ENCODE data around the gene SDK1.

The SDK1 gene

DNA sequence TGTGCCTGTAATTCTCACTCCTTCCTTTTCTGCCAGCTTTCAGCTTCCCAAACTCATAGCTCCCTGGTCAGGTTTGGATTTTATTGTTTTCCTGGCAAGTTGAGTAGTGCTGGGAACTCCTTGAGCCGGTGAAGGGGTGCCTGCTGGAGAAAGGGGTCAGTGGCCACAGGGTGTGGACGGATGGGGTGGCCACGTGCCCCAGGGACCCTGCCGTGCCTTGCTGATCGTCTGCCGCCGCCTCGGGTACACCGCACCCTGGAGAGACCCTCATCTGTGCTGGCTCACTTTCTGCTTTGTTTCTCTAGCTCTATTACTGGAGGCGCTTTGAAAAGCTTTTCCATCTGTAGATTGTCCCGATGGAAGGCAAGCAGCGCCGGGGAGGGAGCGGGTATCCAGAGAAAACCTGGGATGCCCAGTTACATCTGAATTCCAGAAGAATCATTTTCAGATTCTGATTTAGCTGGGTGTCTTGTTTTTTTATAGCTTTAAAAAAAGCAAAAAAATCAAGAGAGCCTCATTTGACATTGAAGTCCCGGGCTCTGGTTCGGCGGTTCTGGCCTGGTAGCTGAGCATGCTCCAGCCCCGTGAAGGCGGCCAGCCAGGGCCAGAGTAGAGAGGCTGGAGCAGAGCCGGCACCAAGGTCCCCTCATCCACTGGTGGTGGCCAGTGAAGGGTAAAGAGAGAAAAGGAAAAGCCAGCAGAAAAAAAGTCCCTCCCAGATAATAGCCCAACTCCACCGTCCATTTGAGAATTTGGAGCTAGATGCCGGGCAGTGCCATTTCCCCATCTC, 870.1 kb downstream of the SDK1 start:
- DNase-seq, result no peak

DNA sequence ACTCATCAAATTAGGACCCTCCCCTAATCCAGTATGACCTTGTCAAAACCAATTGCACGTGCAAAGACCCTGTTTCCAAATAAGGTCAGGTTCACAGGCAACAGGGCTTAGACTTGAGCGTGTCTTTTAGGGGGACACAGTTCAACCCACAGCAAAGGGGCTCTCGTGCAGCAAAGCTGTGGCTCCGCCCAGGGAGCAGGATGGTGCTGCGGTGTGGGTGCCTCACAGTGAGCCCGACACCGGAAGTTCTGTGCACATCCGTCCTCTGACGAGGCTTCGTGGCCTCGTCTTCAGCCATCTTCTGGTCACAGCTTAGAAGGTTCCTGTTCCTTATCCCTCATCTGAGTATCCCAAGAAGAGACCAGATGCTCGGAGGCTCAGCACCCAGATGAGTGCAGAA, 871.8 kb downstream of the SDK1 start:
- no peak for DNase-seq

DNA sequence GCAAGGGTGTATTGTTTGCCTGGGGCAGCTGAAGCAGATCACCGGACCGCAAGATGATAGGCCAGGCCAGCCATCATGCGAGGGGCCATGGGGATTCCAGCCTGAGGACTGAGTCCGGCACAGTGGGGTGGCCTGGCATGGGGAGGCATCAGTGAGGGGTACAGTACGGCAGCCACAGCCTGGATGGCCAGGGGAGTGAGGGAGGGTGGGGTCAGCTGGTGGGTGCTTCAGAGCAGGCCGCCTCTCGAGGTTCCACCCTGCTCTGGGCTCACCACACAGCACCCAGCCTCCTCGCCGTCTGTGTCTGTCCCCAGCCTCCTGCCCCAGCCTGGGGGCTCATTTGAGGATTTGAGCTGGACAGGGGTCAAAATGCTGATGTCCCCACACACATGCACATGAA, 872.6 kb downstream of the SDK1 start:
- DNase-seq, result no peak

DNA sequence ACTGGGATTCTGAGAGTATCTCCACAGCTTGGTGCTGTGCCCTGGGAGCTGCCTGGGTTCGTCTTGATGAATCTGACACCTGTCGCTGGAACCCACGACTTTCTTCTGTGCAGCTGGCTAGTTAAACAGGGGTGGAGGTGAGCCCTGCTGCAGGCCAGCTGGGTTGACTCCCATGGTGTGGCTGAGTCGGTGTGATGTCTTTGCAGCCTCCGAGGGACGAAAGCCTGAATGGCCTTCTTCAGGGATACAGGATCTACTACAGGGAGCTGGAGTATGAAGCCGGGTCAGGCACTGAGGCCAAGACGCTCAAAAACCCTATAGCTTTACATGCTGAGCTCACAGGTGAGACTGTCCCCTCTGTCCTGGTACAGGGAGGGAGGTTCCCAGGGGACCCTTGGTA, 873.0 kb downstream of the SDK1 start:
- DNase-seq, result no peak

DNA sequence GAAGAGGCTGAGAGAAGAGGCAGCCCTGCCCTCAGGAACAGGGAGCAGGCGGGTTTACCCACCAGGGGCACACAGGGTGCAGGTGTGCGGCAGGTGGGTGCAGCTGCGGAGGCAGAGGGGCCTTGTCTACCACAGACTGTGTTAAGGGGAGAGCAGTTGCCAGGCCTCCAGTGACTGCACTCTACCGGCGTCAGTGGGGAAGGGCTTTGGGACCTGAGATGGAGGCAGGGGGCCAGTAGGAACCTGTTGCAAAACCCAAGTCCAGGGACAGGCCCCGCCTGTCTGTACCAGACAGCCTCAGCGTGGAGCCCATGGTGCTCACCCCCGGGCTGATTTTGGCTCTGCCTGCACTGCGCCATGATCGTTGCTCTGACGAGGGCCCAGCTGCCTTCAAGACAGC, 873.4 kb downstream of the SDK1 start:
- DNase-seq, result no peak

DNA sequence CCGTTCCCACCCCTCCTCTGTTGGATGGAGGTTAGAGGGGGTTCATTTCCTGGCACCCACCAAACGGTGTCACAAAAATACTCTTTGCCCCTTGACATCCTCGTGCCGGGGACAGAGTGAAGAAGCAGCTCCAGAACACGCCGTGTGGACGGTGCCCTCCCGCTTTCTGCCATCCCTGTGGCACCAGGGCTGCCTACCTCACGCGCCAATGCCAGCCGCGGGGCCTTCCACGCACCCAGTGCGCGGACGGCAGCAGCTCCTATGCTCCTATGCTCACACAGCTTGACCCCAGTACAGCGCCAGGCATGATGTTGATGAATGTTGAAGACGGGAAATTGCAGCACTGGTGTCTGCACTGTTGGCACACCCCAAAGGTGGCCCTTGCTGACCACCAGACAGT, 873.8 kb downstream of the SDK1 start:
- no peak for DNase-seq

DNA sequence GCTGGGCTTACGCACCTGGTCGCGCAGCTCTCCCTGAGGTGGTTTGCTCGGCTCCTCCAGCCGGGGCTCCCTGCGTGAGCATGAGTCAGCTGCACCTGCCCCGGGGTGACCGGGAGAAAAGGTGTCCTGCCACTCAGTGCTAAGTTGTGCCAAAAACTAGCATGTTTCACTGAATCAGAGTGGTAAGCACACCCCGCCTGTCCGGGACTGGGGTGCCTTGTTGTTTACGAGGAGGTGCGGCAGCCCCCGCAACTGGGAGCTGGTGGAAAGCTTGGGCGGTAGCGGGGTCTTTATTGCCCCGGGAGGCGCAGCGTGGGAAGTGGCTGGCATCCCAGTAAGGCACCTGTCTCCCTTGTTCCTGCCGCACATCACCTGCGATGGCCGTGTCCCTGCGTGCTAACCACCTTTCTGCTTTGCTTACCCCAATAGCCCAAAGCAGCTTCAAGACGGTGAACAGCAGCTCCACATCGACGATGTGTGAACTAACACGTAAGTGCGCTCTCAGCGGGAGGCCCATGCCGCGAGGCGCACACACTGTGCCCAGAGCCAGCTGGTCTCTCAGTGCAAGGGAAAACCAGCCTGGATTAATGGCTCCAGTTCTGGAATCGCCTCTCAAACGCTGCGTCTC, 874.4 kb downstream of the SDK1 start:
- DNase-seq, result no peak

DNA sequence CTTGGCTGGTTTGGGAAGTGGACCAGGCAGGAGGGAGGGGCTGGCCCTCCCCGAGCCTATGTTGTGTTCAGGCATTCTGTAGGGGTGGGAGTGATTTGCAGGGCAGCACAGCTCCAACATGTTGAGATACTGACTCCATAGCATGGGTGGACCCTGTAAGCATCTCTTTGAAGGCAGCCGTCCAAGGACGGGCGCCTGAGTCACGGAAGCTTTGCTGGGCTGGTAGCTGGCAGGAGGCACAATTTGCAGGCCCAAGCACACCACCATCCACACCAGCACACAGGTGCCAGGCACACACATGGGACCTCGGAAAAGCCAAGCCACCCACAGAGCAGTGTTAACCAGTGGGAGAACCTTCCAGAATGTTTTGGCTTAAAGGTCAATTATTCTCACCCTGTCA, 875.9 kb downstream of the SDK1 start:
- no peak for DNase-seq

DNA sequence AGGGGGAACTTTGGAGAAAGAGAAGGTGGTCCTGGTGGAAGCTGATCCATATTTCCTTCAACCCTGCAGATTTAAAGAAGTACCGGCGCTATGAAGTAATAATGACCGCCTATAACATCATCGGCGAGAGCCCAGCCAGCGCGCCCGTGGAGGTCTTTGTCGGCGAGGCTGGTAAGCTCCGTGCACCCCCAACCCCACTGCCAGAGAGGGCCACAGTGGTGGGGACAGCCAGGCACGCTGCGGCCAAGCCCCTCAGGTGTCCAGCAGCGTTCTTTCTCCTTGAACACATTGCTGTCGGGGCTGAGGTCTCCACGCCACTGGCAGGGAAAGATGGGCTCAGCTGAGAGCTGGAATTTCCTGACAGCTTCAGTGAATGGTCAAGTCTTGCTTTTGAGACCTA, 877.4 kb downstream of the SDK1 start:
- no peak for DNase-seq

DNA sequence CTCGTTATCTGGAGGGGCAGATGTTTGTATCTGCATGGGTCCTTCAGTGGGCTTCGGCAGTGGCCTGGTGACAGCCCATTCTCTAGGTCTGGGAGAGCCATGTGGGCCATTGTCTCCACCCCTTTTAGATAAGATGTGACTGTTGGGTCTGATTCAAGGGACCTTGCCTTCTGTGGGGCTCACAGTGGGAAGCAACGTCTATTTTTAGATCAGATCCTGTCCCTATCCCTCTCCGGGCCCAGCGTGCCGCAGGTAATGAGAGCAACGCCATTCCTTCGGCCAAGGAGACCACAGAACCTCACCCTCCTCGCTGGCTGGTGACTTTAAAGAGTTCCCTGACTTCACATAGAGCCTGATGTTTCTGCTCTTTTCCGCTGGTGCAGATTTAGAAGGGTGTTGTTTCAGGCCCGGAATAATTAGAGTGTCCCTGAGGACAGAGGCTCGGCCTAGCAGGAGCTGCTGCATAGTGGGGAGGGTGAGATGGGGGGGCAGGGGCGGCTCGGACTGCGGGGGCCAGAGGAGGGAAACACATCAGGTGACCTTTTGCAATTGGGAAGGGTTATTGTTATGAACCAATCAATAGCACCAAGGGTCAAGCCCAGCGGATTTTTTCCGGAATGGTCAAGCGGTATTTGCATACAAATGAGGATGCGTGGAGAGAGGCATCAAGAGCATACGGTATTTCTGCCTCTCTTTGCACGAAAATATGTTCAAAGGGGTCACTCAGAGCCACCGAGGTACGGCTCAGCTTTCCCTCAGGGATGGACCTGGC, 878.0 kb downstream of the SDK1 start:
- no peak for DNase-seq

DNA sequence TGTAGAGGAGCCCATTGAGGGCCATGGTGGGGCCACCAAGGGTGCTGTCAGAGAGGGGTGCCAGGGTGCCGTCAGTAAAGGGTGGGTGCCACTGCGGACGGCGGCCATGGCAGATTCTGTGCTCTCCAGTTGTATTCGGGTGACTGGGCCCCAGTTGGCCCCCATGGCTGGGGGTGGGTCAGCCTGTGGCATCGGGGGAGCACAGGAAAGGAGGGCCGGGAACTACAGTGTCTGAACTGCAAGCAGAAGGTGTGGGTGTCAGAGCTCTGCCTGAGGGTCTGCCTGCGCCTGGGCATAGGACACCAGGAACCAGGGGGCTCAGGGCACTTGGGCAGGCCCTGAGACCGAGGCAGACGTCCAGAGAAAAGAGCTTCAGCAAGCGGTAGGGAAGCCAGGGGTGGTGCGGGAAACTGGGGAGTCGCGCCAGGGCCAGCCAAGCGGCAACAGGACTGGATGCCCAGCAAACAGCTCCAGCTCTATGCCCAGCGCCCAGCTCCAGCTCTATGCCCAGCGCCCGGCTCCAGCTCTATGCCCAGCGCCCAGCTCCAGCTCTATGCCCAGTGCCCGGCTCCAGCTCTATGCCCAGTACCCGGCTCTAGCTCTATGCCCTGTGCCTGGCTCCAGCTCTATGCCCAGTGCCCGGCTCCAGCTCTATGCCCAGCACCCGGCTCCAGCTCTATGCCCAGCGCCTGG, 878.8 kb downstream of the SDK1 start:
- no peak for DNase-seq

DNA sequence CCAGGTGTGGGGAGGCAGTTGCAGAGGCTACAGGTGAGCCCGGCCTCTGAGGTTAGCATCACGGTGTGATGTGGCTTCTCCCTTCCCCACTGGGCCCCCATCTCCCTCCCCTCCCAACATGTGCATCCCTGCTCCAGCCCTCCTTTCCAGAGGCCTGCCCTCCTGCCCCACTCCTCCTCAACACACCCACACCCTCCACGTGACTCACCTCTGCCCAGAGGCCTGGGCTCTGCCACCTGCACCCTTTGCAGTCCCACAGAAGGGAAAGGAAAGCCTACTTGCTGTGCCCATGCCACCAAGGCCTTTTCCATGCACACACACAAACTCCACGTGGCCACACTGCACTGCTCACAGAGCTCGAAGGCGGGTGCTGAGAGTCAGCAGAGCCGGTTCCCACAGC, 880.4 kb downstream of the SDK1 start:
- DNase-seq, result no peak

DNA sequence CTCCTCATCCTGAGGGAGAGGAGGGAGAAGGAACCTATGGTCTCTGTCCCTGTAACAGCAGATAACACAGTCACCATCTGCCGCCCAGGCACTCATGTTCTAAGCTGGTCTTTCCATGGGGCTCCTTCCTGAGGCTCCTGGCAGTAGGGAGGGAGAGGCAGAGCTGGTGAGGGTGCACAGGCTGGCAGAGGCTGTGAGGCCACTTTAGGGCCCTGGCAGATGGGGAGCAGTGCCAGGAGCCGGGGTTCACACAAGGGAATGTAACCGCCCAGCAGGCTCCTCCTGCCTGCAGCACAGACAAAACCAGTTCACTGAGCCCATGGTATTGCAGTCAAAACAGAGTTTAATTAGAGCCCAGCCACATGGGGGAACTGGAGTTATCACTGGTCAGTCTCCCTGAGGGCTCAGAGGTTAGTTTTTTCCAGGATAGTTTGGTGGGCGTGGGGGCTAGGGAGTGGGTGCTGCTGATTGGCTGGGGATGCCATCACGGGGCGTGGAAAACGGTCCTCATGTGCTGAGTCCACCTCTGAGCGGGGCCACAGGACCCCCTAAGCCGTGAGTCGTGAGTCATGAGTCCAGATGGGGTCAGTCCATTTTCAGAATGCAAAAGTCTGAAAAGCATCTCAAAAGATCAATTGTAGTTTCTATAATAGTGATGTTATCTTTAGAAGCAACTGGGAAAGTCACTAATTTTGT, 881.7 kb downstream of the SDK1 start:
- no peak for DNase-seq

DNA sequence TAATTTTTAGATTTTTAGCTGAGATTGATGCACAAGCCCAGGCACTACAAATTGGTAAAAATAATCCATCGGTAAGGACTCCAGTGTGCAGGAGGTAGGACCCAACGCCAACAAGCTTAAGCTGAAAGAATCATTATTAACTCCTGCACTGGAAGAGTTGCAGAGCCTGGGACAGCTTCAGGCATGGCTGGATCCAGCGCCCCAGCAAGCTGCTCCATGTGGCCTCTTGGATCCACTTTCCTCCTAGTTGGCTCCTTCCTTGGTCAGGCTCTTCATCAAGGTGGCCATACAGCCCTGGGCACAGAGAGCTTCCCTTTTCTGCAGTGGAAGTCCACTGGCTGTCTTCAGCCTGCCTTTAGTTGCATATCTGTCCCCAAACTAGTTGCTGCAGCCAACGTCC, 883.6 kb downstream of the SDK1 start:
- no peak for DNase-seq

DNA sequence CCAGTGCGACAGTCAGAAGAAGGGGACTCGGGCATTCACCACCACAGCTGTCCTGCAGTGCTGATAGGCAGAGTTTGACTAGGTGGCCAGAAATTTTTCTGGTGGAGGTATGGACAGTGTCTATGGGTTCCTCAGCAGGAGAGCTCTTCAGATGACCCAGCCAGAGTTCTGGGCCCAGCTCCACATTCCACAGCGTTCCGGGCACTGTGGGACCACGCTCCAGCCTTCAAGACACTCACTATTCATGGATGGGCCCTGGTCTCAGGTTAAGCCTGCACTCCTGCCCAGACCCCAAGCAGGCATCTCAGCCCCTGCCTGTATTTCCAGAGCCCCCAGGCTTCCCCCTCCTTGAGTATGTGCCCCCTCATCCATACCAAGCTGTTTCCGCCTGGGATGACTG, 884.1 kb downstream of the SDK1 start:
- DNase-seq, result no peak

DNA sequence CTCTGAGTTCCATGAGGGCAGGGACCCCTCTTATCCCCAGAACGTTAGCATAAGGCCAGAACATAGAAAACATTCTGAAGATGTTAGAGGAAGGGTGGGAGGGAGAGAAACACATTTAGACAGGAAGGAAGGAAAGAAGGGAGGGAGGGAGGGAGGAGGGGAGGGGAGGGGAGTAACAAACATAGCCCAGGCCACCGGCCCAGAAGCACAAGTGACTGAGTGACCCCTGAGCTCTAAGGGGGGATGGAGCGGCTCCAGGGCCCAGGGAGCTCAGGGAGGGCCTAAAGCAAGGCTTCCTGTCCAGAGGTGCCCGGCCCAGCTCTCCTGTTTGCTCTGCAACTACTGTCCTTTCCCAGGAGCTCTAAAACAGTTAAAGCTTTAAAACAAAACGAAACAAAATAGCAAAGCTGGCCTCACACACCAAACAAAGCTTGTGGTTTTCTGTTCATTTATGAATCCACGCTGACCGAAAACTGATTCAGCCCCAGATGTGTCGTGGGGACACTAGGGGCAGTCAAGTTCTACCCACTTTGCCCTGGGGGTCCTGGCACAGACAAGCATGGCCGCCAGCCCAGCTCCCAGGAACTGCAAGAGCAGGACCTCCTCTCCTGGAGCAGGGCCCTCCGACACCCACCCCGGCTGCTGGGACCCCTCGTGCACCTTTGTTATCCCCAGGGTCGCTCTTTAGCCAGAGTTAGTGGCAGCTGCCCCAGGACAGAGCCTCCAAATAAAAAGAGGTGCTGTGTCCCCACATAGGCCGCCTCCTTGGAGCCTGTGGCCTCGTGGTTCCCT, 884.9 kb downstream of the SDK1 start:
- no peak for DNase-seq

DNA sequence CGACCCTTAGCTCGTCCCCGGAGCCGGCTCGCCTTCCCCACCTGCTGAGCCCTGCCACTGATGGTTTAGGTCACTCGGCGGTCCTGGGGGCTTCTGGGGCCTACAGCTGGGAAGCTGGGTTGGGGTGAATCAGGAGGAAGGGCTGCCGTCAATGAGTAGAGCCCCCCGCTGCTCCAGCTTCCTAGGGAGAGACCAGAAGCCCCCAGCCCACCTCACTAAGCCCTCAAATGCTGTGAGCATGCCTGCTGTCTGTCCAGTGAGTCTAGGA, 885.4 kb downstream of the SDK1 start:
- DNase-seq, result no peak

DNA sequence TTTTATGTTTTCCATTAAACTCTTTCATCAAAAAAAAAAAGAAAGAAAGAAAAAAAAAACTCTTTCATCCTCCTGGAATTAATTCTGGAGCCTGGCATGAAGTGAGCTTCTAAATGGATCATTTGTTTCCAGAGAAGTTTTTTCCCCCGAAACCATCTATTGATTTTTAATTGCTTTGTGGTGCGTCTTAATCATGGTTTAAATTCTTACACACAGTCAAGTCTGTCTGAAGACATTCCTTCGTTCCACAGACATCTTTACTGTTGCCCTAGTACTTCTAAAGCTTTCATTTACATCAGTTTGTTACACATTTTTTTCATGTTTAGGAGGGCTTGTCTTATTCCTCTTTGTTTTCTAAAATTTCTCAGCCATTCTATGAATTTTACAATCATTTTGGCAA, 887.6 kb downstream of the SDK1 start:
- no peak for DNase-seq

DNA sequence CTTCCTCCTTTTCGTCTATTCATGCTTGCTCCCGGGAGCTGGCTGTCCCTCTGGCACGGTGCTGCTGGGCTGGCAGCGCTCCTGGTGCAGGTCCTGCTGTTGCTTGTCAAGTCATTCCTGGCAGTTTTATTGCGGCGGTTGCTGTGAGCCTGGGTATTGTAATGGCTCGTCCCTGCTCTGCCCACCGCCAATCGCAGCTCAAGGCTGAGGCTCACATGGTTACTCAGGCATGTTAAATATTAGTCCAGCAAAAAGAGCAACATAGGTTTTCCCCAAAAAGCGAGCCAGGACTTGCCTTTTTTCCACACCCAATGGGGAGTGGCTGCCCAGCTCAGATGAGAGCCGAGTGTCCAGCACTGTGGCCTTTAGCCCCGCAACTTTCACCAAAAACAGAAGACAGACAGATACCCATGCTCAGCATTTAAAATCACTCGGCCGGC, 888.1 kb downstream of the SDK1 start:
- no peak for DNase-seq

DNA sequence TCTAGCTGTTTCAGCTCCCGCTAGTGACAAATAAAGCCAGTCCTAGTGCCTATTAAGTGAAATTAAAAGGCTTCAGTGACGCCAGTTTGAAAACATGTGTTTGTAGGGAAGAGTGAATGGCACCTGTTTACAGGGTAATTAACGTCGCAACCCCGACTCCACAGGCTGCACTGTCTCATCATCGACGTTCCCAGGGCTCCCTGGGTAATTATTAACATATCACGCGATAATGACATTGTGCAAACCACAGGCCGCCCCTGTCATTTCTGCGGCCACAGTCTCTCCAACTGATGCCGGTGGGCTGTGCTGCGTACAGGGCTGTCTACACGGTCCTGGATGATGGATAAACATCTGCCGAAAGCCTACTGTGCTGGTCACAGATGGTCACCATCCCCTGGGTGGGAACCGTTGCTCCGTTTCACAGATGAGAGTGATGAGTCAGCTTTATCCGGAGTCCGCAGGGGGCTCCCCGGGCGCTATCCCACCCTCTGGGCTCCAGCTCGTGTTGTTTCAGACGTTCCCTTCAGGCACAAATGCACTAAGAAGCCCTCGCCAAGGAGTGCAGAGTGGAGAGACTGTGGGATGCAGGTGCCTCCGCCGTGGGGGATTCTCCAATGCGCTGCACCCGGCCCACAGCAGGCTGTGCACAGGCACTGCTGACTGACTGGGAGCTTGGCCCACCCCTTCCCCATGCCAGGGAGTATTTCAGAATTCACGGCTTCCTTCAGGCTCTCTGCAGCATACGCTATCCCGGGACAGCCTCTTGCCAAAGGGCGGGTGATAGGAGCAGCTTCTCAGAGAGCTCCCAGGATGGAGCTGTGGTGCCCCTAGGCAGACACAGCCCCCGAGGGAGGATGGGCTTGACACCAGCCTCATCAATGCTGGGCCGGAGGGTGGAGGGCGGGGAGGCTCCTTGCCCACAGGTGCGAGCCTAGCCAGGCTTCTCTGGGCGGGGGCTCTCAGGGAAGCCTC, 889.2 kb downstream of the SDK1 start:
- peak; percentile 80 for DNase-seq

DNA sequence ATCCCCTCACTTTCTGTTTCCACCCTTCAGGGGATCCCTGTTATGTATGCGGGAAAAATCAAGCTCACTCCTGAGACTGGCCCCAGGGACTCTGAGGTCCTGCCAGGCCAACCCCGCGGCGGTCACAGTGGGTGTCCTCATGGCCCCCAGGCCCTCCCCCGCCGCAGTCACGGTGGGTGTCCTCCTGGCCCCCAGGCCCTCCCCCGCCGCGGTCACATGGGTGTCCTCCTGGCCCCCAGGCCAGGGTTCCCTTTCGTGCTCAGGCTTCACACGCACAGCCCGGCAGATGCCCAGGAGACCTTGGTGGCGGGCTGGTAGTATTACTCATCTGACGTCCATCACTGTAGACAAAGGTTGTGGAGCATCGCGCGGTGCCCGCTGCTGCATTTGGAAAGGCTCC, 890.0 kb downstream of the SDK1 start:
- no peak for DNase-seq

Data from NCI-H1417 treated with DMSO at 0.1 percent for 48 hours (cell line).